ENCODE measurements around the gene TYW1B. TPM values are rescaled to one million over a fixed set of nuclear protein-coding genes. Genes with fewer than 3 reads are reported as not detected.

Gene TYW1B
- total RNA-seq, 1 experiment from 2014 or later, result 5.5 TPM

- Histone ChIP-seq H3K4me1 (ENCODE audit: insufficient read depth, low read length) (no peaks in the 10 kb centered on the region), H2AK5ac (ENCODE audit: insufficient read length, low read length) (no peak overlapping the region), H3K18ac (ENCODE audit: insufficient read length, low read depth, low read length) (no peak overlapping the region), H3T11ph (ENCODE audit: low read length) (no peak overlapping the region), H3K27me3 (ENCODE audit: insufficient read depth, low read length) (no peaks in the 10 kb centered on the region), H2AFZ (ENCODE audit: low read length) (no peak overlapping the region), H3K79me2 (ENCODE audit: insufficient read depth, low read length) (no peaks in the 10 kb centered on the region), H3K23ac (ENCODE audit: insufficient read length, low read depth, low read length) (no peak overlapping the region), H2BK120ac (ENCODE audit: low read depth, low read length, poor library complexity, severe bottlenecking) (no peak overlapping the region), H2BK5ac (ENCODE audit: insufficient read length, low read length) (no peak overlapping the region), H3K9me3 (ENCODE audit: control insufficient read depth, low read depth, low read length) (no peaks in the 10 kb centered on the region), H3K4ac (ENCODE audit: low read depth, low read length) (no peak overlapping the region), H2BK12ac (ENCODE audit: insufficient read length, low read depth, low read length) (no peak overlapping the region), H4K5ac (ENCODE audit: insufficient read length, low read depth, low read length) (no peak overlapping the region), H2BK15ac (ENCODE audit: low read depth, low read length) (no peak overlapping the region), H3K23me2 (ENCODE audit: insufficient read length, low read depth, low read length, poor library complexity, severe bottlenecking) (no peaks in the 10 kb centered on the region), H4K8ac (replicated peaks; ENCODE audit: insufficient read length, low read depth, low read length) (no peak overlapping the region), H3K14ac (ENCODE audit: insufficient read depth, low read length) (no peak overlapping the region), H3K4me2 (ENCODE audit: insufficient read depth, insufficient read length, low read length) (no peak overlapping the region), H2BK20ac (ENCODE audit: low read depth, low read length, poor library complexity, severe bottlenecking) (no peak overlapping the region), H3K9ac (ENCODE audit: extremely low read depth, insufficient read length, low read length) (no peak overlapping the region), H4K91ac (ENCODE audit: insufficient read length, low read depth, low read length) (no peak overlapping the region), H4K20me1 (ENCODE audit: control insufficient read depth, insufficient read depth, insufficient read length) (no peaks in the 10 kb centered on the region), H3K56ac (ENCODE audit: insufficient read length, low read depth, low read length) (no peak overlapping the region), H3K79me1 (ENCODE audit: insufficient read depth, low read depth, low read length, poor library complexity, severe bottlenecking) (no peaks in the 10 kb centered on the region), H3K27ac (ENCODE audit: insufficient read length, low read depth, low read length) (no peak overlapping the region)
- TF ChIP-seq CTCF (conservative IDR thresholded peaks at IDR 0.05), result no peak
- peaks cover 5 to 24% of the 10 kb centered on the region in 2 experiments for H3K4me1 Mint-ChIP-seq
- no peaks in the 10 kb centered on the region for H3K36me3 Mint-ChIP-seq (ENCODE audit: insufficient read depth in 1 of 3, low read depth in 3 of 3)
- H3K4me3 Mint-ChIP-seq, result no peak overlapping the region
- H3K9me3 Mint-ChIP-seq, result no peaks in the 10 kb centered on the region
- WGBS (ENCODE audit: extremely low coverage, insufficient read length, low lambda C conversion rate), result no CpG with 5 or more reads among the region's 2 CpGs
- peaks cover 1% of the 10 kb centered on the region; the same call in 1 of the 2 replicates for H3K27me3 Mint-ChIP-seq (ENCODE audit: low read depth)
- DNase-seq, result no peak
- H3K27ac Mint-ChIP-seq, result no peak overlapping the region
These were observed 287.1 kb downstream of the TYW1B start for GRCh38 chr7:72540923-72541322.

Measured in H9 (cell line).